ENCODE data around the gene HHIPL2.

HHIPL2 gene

GRCh38 chr1:222547944-222548671, at the start of gene HHIPL2:
Gene HHIPL2 (minus strand): TSS chr1:222548104. CDS start chr1:222548044, 60 bp downstream.
- DNase-seq = no peak

DNA sequence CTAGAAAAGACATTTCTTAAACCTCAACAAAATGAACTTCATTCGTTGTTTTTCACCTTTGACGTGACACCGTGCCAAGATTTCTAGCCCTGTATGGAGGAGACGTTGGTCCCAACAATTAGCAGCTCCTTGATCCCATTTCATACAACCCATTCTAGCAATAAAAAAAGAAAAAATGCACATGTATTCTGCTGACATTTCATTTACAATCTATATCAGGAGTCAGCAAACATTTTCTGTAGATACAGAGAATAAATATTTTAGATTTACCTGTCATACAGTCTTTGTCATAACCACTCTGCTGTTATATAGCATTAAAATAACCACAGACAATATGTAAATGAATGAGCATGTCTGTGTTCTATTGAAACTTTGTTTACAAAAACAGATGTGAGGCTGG, 48.8 kb upstream of the HHIPL2 start:
- DNase-seq = no peak

- no peak for DNase-seq
These were observed 46.9 kb upstream of the HHIPL2 start for GRCh38 chr1:222594789-222595188.

- DNase-seq = no peak
These were observed 44.3 kb upstream of the HHIPL2 start for GRCh38 chr1:222592171-222592570.

DNA sequence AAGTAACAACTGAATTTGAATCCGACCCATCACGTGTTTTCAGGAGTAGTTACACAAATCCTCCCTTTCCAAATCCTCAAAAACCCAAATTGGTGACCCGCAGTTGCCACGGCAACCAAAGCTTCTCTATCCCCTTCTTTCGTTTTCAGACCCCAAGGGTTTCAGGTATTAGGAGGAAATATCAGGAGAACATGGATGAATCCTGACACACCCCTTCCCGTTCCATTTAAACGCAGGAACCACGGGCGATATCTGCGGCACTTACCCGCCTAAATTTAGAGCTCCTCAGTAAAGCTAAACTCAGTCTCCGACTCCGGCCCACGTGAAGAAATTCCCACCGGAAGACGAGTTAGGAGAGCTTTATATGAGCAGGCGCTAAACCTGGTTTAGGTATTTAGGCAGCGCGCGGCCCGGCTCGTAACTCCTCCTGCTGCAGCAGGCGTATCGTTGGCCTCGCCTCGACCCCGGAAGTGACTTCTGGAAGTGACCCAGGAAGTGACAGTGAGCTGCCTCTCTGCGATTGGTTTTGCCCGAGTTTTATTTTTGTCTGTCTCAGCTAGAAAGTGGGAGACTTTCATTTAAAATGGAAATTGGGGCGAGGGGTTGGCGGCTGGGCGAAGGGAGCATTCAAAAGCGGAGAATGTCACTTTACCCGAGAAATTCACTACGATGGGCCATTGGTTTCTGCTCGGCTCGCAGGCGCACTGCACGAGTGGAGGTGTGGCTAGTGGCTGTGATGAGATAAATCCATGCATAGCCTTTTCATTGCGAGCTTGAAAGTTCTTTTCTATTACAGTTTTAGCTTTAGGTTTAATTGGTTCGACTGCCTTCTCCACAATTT, 41.8 kb upstream of the HHIPL2 start, which contains the start of gene TAF1A:
Gene TAF1A (minus strand): TSS at position 472 of the 841 bp plus-strand sequence.
- peak; percentile 42 for DNase-seq

DNA sequence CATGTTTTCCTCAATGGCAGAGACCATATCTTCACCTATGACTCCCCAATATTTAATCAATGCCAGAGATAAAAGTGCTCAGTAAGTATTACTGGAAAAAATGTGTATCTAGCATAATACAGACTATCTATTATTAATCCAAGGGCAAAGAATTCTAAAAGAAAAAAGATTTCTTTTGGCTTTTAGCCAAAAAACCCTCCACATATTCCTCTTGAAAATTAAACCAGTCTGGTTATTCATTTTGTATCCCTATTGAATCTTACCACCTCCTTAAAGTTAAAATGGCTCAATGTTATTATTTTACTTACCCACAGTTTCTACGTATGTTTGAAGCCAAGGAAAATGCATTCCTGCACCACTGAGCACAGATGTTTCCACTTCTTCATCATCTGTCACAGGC, 40.2 kb upstream of the HHIPL2 start:
- no peak for DNase-seq

GRCh38 chr1:222586842-222587241, 38.9 kb upstream of the HHIPL2 start:
- DNase-seq = no peak

GRCh38 chr1:222583079-222583478, 35.2 kb upstream of the HHIPL2 start:
- DNase-seq = no peak

DNA sequence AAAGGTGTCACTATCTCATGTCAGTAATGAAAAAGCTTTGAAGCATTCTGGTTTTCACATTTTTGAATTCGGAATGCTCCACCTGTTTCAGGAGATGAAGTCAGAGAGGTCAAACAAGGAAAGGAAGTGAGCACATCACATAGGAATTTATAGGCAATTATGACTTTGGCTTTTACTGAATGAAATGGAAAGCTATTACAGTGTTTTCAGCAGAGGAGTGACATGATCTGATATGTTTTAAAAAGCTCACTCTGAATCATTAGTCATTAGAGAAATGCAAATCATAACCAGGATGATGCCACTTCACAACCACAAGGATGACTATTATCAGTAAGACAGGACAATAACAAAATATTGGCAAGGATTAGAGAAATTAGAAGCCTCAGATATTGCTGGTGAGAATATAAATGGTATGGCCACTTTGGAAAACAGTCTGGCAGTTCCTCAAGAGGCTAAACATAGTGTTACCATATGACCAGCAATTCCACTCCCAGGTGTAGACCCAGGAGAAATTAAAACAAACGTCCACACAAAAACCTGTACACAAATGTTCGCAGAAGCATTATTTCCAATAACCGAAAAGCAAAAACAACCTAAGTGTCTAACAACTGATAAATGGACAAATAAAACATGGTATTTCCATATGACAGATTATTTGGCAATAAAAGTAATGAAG, 34.3 kb upstream of the HHIPL2 start:
- no peak for DNase-seq

GRCh38 chr1:222579316-222579715, 31.4 kb upstream of the HHIPL2 start:
- DNase-seq = no peak

DNA sequence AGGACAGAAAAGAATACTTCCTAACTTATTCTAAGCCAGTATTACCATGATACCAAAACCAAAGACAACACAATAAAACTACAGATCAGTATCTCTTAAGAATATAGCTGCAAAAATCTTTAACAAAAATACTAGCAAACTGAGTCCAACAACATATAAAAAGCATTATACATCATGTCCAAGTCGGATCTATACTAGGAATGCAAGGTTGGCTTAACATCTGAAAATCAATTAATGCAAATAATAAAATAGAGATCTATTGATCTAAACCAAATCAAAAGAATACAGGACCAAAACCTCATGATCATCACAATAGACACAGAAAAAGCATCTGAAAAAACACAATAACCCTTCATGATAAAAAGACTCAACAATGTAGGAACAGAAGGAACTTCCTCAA, 22.9 kb upstream of the HHIPL2 start:
- DNase-seq = no peak

DNA sequence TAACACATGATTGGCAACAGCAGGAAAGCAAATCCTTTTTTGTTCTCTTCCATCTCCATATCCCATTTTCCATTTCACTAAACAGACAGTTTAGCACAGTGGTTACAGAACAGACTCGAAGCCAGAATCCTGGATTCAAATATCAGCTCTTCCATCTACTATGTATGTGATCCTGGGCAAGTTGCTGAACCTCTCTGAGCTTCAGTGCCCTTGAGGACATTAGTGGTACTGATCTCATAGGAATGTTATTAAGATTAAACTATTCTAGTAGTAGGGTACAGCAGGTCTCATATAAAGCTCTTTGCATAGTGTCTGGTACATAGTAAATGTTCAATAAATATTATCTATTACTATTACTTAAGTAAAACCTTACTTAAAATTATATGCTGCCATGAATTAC, 13.8 kb upstream of the HHIPL2 start:
- DNase-seq = no peak

DNA sequence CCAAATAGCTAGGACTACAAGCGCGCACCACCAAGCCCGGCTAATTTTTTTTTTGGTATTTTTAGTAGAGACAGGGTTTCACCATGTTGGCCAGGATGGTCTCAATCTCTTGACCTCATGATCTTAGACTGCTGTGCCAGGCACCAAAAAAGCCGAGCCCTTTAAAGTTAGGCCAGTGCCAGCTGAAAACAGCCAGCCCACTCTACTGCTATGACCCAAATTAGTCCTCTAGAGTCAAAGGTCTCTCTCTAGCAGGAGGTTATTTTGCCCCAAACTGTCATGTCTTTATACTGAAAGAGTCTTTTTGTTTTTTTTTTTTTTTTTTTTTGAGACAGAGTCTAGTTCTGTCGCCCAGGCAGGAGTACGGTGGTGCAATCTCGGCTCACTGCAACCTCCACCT, 9.7 kb upstream of the HHIPL2 start:
- DNase-seq = no peak

DNA sequence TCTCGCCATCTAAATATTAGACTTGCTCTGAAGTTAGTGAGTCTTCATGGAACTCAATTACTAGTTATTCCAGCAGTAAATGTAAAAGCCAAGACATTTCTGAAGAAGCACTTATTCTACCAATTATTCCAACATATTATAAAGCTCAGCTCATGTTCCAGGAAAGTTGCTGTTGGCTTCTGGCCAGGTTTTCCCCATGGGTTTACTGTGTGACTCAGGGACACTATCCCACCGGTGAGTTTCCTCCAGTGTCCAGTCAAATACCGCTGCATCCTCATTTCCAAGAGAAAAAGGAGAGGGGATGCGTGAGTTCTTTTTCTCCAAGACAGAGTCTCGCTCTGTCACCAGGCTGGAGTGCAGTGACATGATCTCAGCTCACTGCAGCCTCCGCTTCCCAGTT, 9.2 kb upstream of the HHIPL2 start:
- DNase-seq = no peak

DNA sequence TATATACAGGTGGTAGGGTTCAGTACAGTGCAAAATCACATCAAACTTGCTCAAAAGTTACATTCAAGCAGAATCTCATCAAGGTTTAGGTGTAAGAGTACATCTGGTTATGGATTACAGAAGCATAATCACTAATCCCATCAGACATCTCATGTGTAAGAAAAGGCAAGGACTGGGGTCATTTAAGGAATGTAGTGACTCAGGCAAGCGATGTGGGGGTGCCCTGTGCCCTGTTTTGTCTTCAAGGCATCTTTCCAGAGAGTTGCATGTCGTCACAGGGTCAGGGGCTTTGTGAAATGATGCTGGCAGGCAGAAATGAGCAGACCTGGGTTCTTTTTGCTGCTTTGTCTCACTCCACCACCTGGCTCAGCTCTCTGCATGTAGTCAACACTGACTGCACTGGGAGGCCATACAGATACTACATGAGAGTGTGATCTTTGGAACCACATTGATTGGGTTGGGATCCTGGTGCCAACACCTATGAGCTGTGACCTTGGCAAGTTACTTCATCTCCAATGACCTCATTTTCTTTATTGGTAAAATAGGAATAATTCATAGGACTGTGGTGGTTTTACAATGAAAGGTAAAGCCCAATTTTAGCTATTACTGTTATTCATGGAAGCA, 8.2 kb upstream of the HHIPL2 start:
- DNase-seq = no peak

DNA sequence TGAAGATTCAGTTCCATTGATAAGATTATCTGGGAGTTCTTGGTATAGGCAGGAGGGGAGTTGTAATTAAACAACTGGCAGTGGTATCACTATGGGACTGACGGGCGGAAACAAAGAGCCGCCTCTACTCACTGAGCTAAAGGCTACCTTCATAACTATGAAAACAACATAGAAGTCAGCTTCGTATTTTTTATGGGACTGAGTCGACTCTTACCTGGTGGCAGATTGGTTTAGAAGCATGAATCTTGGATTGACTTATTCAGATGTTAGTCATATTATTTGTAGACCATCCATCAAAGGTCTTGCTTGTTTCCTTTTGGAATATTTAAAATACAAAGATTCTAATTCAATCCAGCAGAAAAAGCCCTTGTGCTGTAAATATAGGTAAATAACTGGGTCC, 6.3 kb upstream of the HHIPL2 start:
- DNase-seq = no peak

DNA sequence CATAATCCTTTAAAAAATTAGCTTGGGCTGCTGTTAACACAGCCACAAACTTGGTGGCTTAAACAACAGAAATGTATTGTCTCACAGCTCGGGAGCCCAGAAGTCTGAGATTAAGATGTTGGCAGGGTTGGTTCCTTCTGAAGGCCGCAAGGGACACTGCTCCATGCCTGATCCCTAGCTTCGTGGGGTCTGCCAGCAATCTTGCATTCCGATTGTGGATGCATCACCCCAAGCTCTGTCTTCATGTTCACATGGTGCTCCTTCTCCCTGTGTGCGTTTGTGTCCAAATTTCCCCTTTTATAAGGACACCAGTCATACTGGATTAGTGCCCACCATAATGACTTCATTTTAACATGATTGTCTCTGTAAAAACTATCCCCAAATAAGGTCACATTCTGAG, 5.0 kb upstream of the HHIPL2 start:
- DNase-seq = no peak

GRCh38 chr1:222547260-222547614, 667 bp downstream of the HHIPL2 start:
- no peak for DNase-seq

DNA sequence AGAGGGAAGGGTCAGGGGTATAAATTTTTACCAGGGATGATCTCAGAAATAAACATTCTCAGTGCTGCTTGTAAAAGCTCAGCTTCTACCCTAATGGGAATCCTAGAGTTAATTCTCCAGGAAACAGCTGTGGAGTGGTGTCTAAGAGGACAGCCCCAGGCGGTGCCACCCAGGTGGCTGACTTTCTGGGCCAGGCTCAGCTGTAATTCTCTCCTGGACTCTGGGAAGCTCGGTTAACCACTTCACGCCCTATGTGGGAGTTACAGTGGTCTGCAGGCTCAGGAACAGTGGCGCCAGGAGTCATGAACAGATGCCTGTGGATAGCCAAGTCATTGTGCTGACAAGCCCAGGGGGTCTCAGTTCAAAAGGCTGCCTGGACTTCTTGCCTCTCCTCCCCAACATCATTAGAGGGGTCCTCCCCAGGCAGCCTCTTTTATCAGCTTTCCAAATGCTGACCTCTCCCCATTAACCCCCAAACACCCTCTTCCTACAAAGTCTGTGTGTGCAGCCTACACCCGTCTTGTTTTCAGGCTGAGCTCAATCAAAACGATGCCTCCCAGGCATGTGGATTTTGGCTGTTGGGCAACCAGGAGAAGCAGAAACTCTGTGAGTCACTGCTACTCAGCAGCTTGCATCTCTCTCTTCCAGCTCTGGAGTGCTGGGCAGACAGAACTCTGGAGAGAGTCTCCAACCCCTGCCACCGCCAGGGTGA, 1.2 kb downstream of the HHIPL2 start:
- no peak for DNase-seq

- DNase-seq = no peak
These were observed 1.8 kb downstream of the HHIPL2 start for GRCh38 chr1:222546091-222546490.

- no peak for DNase-seq
These were observed 4.1 kb downstream of the HHIPL2 start for GRCh38 chr1:222543817-222544216.

DNA sequence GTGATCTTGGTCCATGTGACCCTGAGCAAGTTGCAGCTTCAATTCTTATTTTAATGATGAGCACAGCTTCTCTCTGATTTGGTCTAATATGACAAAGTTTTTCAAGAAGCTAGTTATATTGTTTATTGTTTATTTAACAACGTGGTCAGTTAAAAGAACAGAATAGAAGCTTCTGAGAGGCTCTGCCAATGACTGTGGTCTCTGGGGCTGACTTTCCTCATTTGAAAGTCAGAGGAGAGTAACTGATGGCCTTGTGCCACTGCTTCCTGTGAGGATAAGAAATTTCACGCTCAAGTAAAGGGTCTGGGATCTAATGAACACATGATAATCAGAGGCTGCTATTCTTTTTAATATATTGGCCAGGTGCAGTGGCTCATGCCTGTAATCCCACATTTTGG, 7.3 kb downstream of the HHIPL2 start:
- DNase-seq = no peak

All from SIG-M5 (cell line).